GM23338 (cell line): ENCODE data around the gene FGG.

ENCODE experiments used
- CTCF ChIP-seq, 2 experiments: fragments of 200-600 bp in 1 of 2; sonication (generic) in 1 of 2; conservative IDR thresholded peaks; 2 replicates each; pipeline versions ENCODE4 v1.5.1 to v1.6.1; 2016 to 2017; ENCODE audit warnings: antibody characterized with exemption in 2 of 2, low read depth in 2 of 2, mild to moderate bottlenecking in 2 of 2, moderate library complexity in 1 of 2
- EZH2 ChIP-seq: fragments of 200-600 bp; sonication (generic); IDR thresholded peaks from one replicate; pipeline ENCODE4 v1.8.0; 2017; ENCODE audit warnings: antibody characterized with exemption, mild to moderate bottlenecking, low read depth; ENCODE audit not compliant: unreplicated experiment
- JUNB ChIP-seq: IDR thresholded peaks from one replicate; pipeline ENCODE4 v1.6.1; 2016; ENCODE audit warnings: antibody characterized with exemption; ENCODE audit not compliant: unreplicated experiment
- POLR2AphosphoS5 ChIP-seq: IDR thresholded peaks from 2 replicates; pipeline ENCODE4 v1.6.1; 2016; ENCODE audit warnings: antibody characterized with exemption, low read depth
- ZNF114 ChIP-seq: fragments of 250-450 bp; sonication (Bioruptor Pico); IDR thresholded peaks from 2 replicates; pipeline ENCODE4 v1.5.0; 2020; ENCODE audit warnings: mild to moderate bottlenecking, moderate library complexity
- TF ChIP-seq, protein P1 (sequence below): IDR thresholded peaks from one replicate; pipeline ENCODE4 v1.6.1; 2018; ENCODE audit warnings: antibody characterized with exemption; ENCODE audit not compliant: unreplicated experiment

DNA sequence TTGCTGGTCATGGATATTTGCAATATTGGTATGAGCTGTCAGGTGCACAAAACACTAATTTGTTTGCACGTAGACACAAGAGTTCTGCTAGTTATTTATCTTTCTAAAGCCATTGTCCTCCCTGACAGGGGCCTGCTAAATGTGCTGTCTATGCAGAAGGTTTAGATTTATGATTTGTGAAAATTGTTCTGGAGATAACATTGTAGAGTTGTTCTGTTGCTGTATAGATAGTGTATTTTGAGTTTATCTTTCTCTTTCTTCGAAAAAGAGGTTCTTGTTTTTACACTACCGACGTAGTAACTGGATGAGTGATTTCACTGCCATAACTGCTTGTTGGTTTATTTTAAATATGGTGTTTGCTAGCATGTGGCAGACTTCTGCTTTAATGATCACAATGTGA lies 28.5 kb upstream of the FGG start:
- TF ChIP-seq POLR2AphosphoS5 (no peak), CTCF (conservative IDR thresholded peaks at IDR 0.05; ENCODE audit: low read depth in 2 of 2) (no peak), EZH2 (no peak), ZNF114 (CRISPR knock-in tag) (no peak), JUNB (no peak)
- TF ChIP-seq, protein P1, sequence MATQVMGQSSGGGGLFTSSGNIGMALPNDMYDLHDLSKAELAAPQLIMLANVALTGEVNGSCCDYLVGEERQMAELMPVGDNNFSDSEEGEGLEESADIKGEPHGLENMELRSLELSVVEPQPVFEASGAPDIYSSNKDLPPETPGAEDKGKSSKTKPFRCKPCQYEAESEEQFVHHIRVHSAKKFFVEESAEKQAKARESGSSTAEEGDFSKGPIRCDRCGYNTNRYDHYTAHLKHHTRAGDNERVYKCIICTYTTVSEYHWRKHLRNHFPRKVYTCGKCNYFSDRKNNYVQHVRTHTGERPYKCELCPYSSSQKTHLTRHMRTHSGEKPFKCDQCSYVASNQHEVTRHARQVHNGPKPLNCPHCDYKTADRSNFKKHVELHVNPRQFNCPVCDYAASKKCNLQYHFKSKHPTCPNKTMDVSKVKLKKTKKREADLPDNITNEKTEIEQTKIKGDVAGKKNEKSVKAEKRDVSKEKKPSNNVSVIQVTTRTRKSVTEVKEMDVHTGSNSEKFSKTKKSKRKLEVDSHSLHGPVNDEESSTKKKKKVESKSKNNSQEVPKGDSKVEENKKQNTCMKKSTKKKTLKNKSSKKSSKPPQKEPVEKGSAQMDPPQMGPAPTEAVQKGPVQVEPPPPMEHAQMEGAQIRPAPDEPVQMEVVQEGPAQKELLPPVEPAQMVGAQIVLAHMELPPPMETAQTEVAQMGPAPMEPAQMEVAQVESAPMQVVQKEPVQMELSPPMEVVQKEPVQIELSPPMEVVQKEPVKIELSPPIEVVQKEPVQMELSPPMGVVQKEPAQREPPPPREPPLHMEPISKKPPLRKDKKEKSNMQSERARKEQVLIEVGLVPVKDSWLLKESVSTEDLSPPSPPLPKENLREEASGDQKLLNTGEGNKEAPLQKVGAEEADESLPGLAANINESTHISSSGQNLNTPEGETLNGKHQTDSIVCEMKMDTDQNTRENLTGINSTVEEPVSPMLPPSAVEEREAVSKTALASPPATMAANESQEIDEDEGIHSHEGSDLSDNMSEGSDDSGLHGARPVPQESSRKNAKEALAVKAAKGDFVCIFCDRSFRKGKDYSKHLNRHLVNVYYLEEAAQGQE: no peak
